K562 (cell line): ENCODE data around the gene FOXO3. TPM values are rescaled to one million over a fixed set of nuclear protein-coding genes. Genes with fewer than 3 reads are reported as not detected.

Experiments used
- CHD4 ChIP-seq: fragments of 200-600 bp; sonication (generic); IDR thresholded peaks from 3 replicates; pipeline ENCODE4 v1.6.1; 2012; ENCODE audit warnings: low read depth, mild to moderate bottlenecking, mixed read lengths, low read length, inconsistent platforms; ENCODE audit not compliant: insufficient read depth, insufficient replicate concordance, poor library complexity, severe bottlenecking
- CHD7 ChIP-seq: fragments of 200-600 bp; sonication (generic); IDR thresholded peaks from one replicate; pipeline ENCODE4 v1.6.1; 2012; ENCODE audit warnings: mild to moderate bottlenecking, low read depth, low read length, inconsistent platforms
- FUS ChIP-seq: fragments of 200-400 bp; formaldehyde crosslinking; optimal IDR thresholded peaks from 2 replicates; pipeline ENCODE3; 2017; ENCODE audit warnings: low read depth, low read length
- MED1 ChIP-seq: sonication (generic); formaldehyde crosslinking; IDR thresholded peaks from 2 replicates; pipeline ENCODE4 v1.8.1; 2023; ENCODE audit warnings: missing genetic modification reagents, borderline replicate concordance
- NCOA6 ChIP-seq: fragments of 450-650 bp; IDR thresholded peaks from 2 replicates; pipeline ENCODE4 v1.6.1; 2017; ENCODE audit warnings: mild to moderate bottlenecking
- NFATC3 ChIP-seq: fragments of 450-650 bp; IDR thresholded peaks from 2 replicates; pipeline ENCODE4 v1.6.1; 2017; ENCODE audit warnings: mild to moderate bottlenecking
- PCBP2 ChIP-seq: fragments of 200-400 bp; formaldehyde crosslinking; IDR thresholded peaks from 2 replicates; pipeline ENCODE4 v1.6.1; 2018; ENCODE audit warnings: low read length, low read depth, mild to moderate bottlenecking, moderate library complexity; ENCODE audit not compliant: poor library complexity, severe bottlenecking
- SAP30 ChIP-seq: fragments of 200-600 bp; sonication (generic); IDR thresholded peaks from 2 replicates; pipeline ENCODE4 v1.6.1; 2012; ENCODE audit warnings: borderline replicate concordance, low read depth, mild to moderate bottlenecking, moderate library complexity, low read length, control low read depth, inconsistent platforms; ENCODE audit not compliant: insufficient read depth, poor library complexity, severe bottlenecking
- SRSF1 ChIP-seq: fragments of 200-400 bp; formaldehyde crosslinking; IDR thresholded peaks from 2 replicates; pipeline ENCODE4 v1.6.1; 2017; ENCODE audit warnings: mild to moderate bottlenecking, low read depth, low read length, moderate library complexity
- ZNF224 ChIP-seq: sonication (generic); formaldehyde crosslinking; IDR thresholded peaks from 2 replicates; pipeline ENCODE4 v1.8.0; 2022; ENCODE audit warnings: mild to moderate bottlenecking, missing genetic modification reagents
- ZNF395 ChIP-seq: fragments of 200-800 bp; sonication (Bioruptor generic); IDR thresholded peaks from 2 replicates; pipeline ENCODE4 v1.6.1; 2017; ENCODE audit warnings: missing genetic modification characterization, missing compliant biosample characterization
- ZNF699 ChIP-seq: fragments of 250-450 bp; sonication (Bioruptor Pico); IDR thresholded peaks from 2 replicates; pipeline ENCODE4 v1.8.0; 2021; ENCODE audit warnings: mild to moderate bottlenecking, moderate library complexity; ENCODE audit not compliant: insufficient replicate concordance
- polyA plus RNA-seq, 8 experiments: library from polyadenylated mRNA; depleted of rRNA in 4 of 8; stranded (reverse) in 5 of 8; unstranded in 3 of 8; fragments of >200 nt; fragmentation: Nextera tagmentation in 2 of 8; fragmentation: Illumina TruSeq in 1 of 8; extraction: Ambion mirVana in 2 of 8; extraction: Trizol in 1 of 8; gene quantifications; 2 replicates each; pipeline versions ENCODE4 v1.2.1 to v1.2.3, GENCODE V29; 2011 to 2014; ENCODE audit warnings: inconsistent platforms in 1 of 8, missing spikeins in 1 of 8
- total RNA-seq, 7 experiments: library from RNA; depleted of rRNA in 6 of 7; stranded (reverse); fragments of >200 nt in 6 of 7; fragmentation: Illumina TruSeq in 2 of 7; extraction: Trizol in 2 of 7; gene quantifications; 2 replicates each; pipeline versions ENCODE4 v1.2.1 to v1.2.3, GENCODE V29; 2011 to 2021; ENCODE audit warnings: low replicate concordance in 1 of 7
- TF ChIP-seq, protein P1 (sequence below): fragments of 450-650 bp; IDR thresholded peaks from 2 replicates; pipeline ENCODE4 v1.6.1; 2017; ENCODE audit warnings: antibody characterized with exemption

Gene FOXO3
- total and polyA plus RNA-seq, 9 of the 15 experiments (the other 6 are each of a cell fraction or from before 2014, with no cell fraction given), result 3.0 to 14.6 (median 6.0) TPM

GRCh38 chr6:108589244-108589791 is 28.6 kb downstream of the FOXO3 start (continued):
- TF ChIP-seq SAP30 (peak; percentile 23), CHD7 (no peak), ZNF224 (CRISPR knock-in tag) (no peak), NCOA6 (no peak), FUS (no peak), ZNF395 (CRISPR knock-in tag) (peak; percentile 46; the same call in 1 of the 2 replicates), NFATC3 (no peak), CHD4 (no peak), ZNF699 (CRISPR knock-in tag) (no peak), PCBP2 (no peak), MED1 (CRISPR knock-in tag) (no peak), SRSF1 (no peak)
- TF ChIP-seq, protein P1, sequence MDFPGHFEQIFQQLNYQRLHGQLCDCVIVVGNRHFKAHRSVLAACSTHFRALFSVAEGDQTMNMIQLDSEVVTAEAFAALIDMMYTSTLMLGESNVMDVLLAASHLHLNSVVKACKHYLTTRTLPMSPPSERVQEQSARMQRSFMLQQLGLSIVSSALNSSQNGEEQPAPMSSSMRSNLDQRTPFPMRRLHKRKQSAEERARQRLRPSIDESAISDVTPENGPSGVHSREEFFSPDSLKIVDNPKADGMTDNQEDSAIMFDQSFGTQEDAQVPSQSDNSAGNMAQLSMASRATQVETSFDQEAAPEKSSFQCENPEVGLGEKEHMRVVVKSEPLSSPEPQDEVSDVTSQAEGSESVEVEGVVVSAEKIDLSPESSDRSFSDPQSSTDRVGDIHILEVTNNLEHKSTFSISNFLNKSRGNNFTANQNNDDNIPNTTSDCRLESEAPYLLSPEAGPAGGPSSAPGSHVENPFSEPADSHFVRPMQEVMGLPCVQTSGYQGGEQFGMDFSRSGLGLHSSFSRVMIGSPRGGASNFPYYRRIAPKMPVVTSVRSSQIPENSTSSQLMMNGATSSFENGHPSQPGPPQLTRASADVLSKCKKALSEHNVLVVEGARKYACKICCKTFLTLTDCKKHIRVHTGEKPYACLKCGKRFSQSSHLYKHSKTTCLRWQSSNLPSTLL, result no peak
